ENCODE measurements around the gene KXD1.

Gene KXD1

GRCh38 chr19:18613589-18614234 is 56.0 kb downstream of the KXD1 start:
- H3K4ac ChIP-seq (ENCODE audit: low read depth, low read length) = no peak overlapping the region
- H2AFZ ChIP-seq (ENCODE audit: insufficient read depth, low read length, poor library complexity) = no peak overlapping the region
- peaks cover 3% of the 10 kb centered on the region for H3K9me3 ChIP-seq (ENCODE audit: insufficient read depth, low read depth, low read length)
- H3K79me2 ChIP-seq (ENCODE audit: control insufficient read depth, insufficient read depth, low read length, poor library complexity) = no peaks in the 10 kb centered on the region
- DNase-seq = no peak
- H3K4me1 ChIP-seq (ENCODE audit: control insufficient read depth in 1 of 2, insufficient read depth in 2 of 2, low read length in 2 of 2) = peaks cover 15 to 16% of the 10 kb centered on the region in 2 experiments
- H3K4me2 ChIP-seq (ENCODE audit: low read length) = no peak overlapping the region
- H3K36me3 ChIP-seq (ENCODE audit: control insufficient read depth in 1 of 2, insufficient read depth in 2 of 2, low read length in 2 of 2) = no peaks in the 10 kb centered on the region
- H3K79me1 ChIP-seq (ENCODE audit: low read length) = peaks cover 3% of the 10 kb centered on the region
- H3K27ac ChIP-seq (ENCODE audit: low read depth, low read length) = no peak overlapping the region
- H3K18ac ChIP-seq (ENCODE audit: low read length) = no peak overlapping the region
- no peak overlapping the region for H2BK120ac ChIP-seq (ENCODE audit: insufficient read depth, low read length, poor library complexity)
- no peak overlapping the region for H2BK5ac ChIP-seq (ENCODE audit: low read depth, low read length, poor library complexity)
- H3K9ac ChIP-seq (ENCODE audit: low read length) = no peak overlapping the region
- H4K12ac ChIP-seq (ENCODE audit: low read depth, low read length) = no peak overlapping the region
- no peak overlapping the region for H3K14ac ChIP-seq (ENCODE audit: low read length)
- no peak overlapping the region for H4K91ac ChIP-seq (ENCODE audit: low read depth, low read length)
- H4K8ac ChIP-seq (ENCODE audit: low read depth, low read length) = no peak overlapping the region
- no peak overlapping the region for H3K4me3 ChIP-seq (ENCODE audit: low read depth, low read length)
- H3K23ac ChIP-seq (ENCODE audit: low read length) = no peak overlapping the region
- H2BK12ac ChIP-seq (ENCODE audit: low read length) = no peak overlapping the region
- peaks cover 59% of the 10 kb centered on the region for H3K27me3 ChIP-seq (ENCODE audit: insufficient read depth, low read length)
- WGBS (ENCODE audit: extremely low coverage, insufficient coverage, insufficient read length) = no CpG with 5 or more reads among the region's 23 CpGs
- no peak overlapping the region for H2AK5ac ChIP-seq (ENCODE audit: low read length)

DNA sequence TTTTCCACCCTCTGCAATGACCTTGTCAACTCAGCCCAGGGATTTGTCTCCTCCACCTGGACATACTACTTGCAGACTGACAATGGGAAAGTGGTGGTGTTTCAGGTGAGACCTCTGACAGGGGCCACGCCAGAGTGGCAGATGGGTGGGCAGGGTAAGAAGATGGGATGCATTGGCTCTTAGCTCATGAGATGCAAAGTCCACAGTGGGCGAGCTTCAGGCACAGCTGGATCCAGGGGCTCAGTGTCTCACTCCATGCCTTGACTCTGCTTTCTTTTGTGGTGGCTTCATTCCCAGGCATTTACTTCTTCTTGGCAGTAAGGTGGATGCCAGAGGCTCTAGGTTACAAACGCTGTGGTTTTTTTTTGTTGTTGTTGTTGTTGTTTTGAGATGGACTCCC is 58.4 kb downstream of the KXD1 start:
- WGBS (ENCODE audit: extremely low coverage, insufficient coverage, insufficient read length) = no CpG with 5 or more reads among the region's 3 CpGs
- peaks cover 3% of the 10 kb centered on the region for H3K9me3 ChIP-seq (ENCODE audit: insufficient read depth, low read depth, low read length)

GRCh38 chr19:18617562-18617961 is 59.9 kb downstream of the KXD1 start:
- H4K8ac ChIP-seq (ENCODE audit: low read depth, low read length) = no peak overlapping the region
- no peak overlapping the region for H2AK5ac ChIP-seq (ENCODE audit: low read length)
- H3K4me1 ChIP-seq (ENCODE audit: control insufficient read depth in 1 of 2, insufficient read depth in 2 of 2, low read length in 2 of 2) = peaks cover 0 to 4% of the 10 kb centered on the region in 2 experiments
- H3K36me3 ChIP-seq (ENCODE audit: control insufficient read depth in 1 of 2, insufficient read depth in 2 of 2, low read length in 2 of 2) = no peaks in the 10 kb centered on the region
- no peak overlapping the region for H3K9ac ChIP-seq (ENCODE audit: low read length)
- H2BK12ac ChIP-seq (ENCODE audit: low read length) = no peak overlapping the region
- H2BK120ac ChIP-seq (ENCODE audit: insufficient read depth, low read length, poor library complexity) = no peak overlapping the region
- no peak overlapping the region for H3K4ac ChIP-seq (ENCODE audit: low read depth, low read length)
- H3K79me2 ChIP-seq (ENCODE audit: control insufficient read depth, insufficient read depth, low read length, poor library complexity) = no peaks in the 10 kb centered on the region
- no peak overlapping the region for H3K14ac ChIP-seq (ENCODE audit: low read length)
- H4K12ac ChIP-seq (ENCODE audit: low read depth, low read length) = no peak overlapping the region
- no peaks in the 10 kb centered on the region for H3K79me1 ChIP-seq (ENCODE audit: low read length)
- no peak overlapping the region for H2AFZ ChIP-seq (ENCODE audit: insufficient read depth, low read length, poor library complexity)
- peaks cover 25% of the 10 kb centered on the region for H3K27me3 ChIP-seq (ENCODE audit: insufficient read depth, low read length)
- no peak overlapping the region for H4K91ac ChIP-seq (ENCODE audit: low read depth, low read length)
- H3K23ac ChIP-seq (ENCODE audit: low read length) = no peak overlapping the region
- H3K18ac ChIP-seq (ENCODE audit: low read length) = no peak overlapping the region
- no peak overlapping the region for H3K27ac ChIP-seq (ENCODE audit: low read depth, low read length)
- DNase-seq = no peak
- H3K4me3 ChIP-seq (ENCODE audit: low read depth, low read length) = no peak overlapping the region
- H2BK5ac ChIP-seq (ENCODE audit: low read depth, low read length, poor library complexity) = no peak overlapping the region
- H3K9me3 ChIP-seq (ENCODE audit: insufficient read depth, low read depth, low read length) = peaks cover 5% of the 10 kb centered on the region
- no peak overlapping the region for H3K4me2 ChIP-seq (ENCODE audit: low read length)

More for the DNA sequence above, 58.4 kb downstream of the KXD1 start:
- Histone ChIP-seq H2AFZ (ENCODE audit: insufficient read depth, low read length, poor library complexity) (no peak overlapping the region), H4K8ac (ENCODE audit: low read depth, low read length) (no peak overlapping the region), H2BK5ac (ENCODE audit: low read depth, low read length, poor library complexity) (no peak overlapping the region), H3K4me3 (ENCODE audit: low read depth, low read length) (no peak overlapping the region), H3K36me3 (ENCODE audit: control insufficient read depth in 1 of 2, insufficient read depth in 2 of 2, low read length in 2 of 2) (no peaks in the 10 kb centered on the region), H3K4ac (ENCODE audit: low read depth, low read length) (no peak overlapping the region), H3K79me1 (ENCODE audit: low read length) (no peaks in the 10 kb centered on the region), H3K27me3 (ENCODE audit: insufficient read depth, low read length) (peaks cover 39% of the 10 kb centered on the region), H3K4me1 (ENCODE audit: control insufficient read depth in 1 of 2, insufficient read depth in 2 of 2, low read length in 2 of 2) (peaks cover 7 to 9% of the 10 kb centered on the region in 2 experiments), H3K18ac (ENCODE audit: low read length) (no peak overlapping the region), H2BK12ac (ENCODE audit: low read length) (no peak overlapping the region), H3K14ac (ENCODE audit: low read length) (no peak overlapping the region), H3K9ac (ENCODE audit: low read length) (no peak overlapping the region), H3K79me2 (ENCODE audit: control insufficient read depth, insufficient read depth, low read length, poor library complexity) (no peaks in the 10 kb centered on the region), H3K23ac (ENCODE audit: low read length) (no peak overlapping the region), H2AK5ac (ENCODE audit: low read length) (no peak overlapping the region), H3K27ac (ENCODE audit: low read depth, low read length) (no peak overlapping the region), H4K91ac (ENCODE audit: low read depth, low read length) (no peak overlapping the region), H2BK120ac (ENCODE audit: insufficient read depth, low read length, poor library complexity) (no peak overlapping the region), H4K12ac (ENCODE audit: low read depth, low read length) (no peak overlapping the region), H3K4me2 (ENCODE audit: low read length) (no peak overlapping the region)
- DNase-seq = no peak

- no peak for DNase-seq
- Histone ChIP-seq H3K4me1 (ENCODE audit: control insufficient read depth in 1 of 2, insufficient read depth in 2 of 2, low read length in 2 of 2) (no peaks in the 10 kb centered on the region), H2BK5ac (ENCODE audit: low read depth, low read length, poor library complexity) (no peak overlapping the region), H4K12ac (ENCODE audit: low read depth, low read length) (no peak overlapping the region), H4K91ac (ENCODE audit: low read depth, low read length) (no peak overlapping the region), H4K8ac (ENCODE audit: low read depth, low read length) (no peak overlapping the region), H3K9me3 (ENCODE audit: insufficient read depth, low read depth, low read length) (peaks cover 7% of the 10 kb centered on the region), H3K4me3 (ENCODE audit: low read depth, low read length) (no peak overlapping the region), H3K79me2 (ENCODE audit: control insufficient read depth, insufficient read depth, low read length, poor library complexity) (no peaks in the 10 kb centered on the region), H3K27me3 (ENCODE audit: insufficient read depth, low read length) (peaks cover 20% of the 10 kb centered on the region), H3K18ac (ENCODE audit: low read length) (no peak overlapping the region), H3K9ac (ENCODE audit: low read length) (no peak overlapping the region), H2BK12ac (ENCODE audit: low read length) (no peak overlapping the region), H3K4me2 (ENCODE audit: low read length) (no peak overlapping the region), H2AFZ (ENCODE audit: insufficient read depth, low read length, poor library complexity) (no peak overlapping the region), H3K4ac (ENCODE audit: low read depth, low read length) (no peak overlapping the region), H3K14ac (ENCODE audit: low read length) (no peak overlapping the region), H3K36me3 (ENCODE audit: control insufficient read depth in 1 of 2, insufficient read depth in 2 of 2, low read length in 2 of 2) (no peaks in the 10 kb centered on the region), H3K27ac (ENCODE audit: low read depth, low read length) (no peak overlapping the region), H3K23ac (ENCODE audit: low read length) (no peak overlapping the region), H2AK5ac (ENCODE audit: low read length) (no peak overlapping the region), H3K79me1 (ENCODE audit: low read length) (no peaks in the 10 kb centered on the region), H2BK120ac (ENCODE audit: insufficient read depth, low read length, poor library complexity) (no peak overlapping the region)
- no CpG with 5 or more reads among the region's 13 CpGs for WGBS (ENCODE audit: extremely low coverage, insufficient coverage, insufficient read length)
Measured at GRCh38 chr19:18618236-18618635, 60.6 kb downstream of the KXD1 start.

Measured in trophoblast cell (in vitro differentiated cells and primary cell).